HCT116 (cell line): ENCODE data around the gene ZNF592.

ENCODE experiments used
- EZH2 ChIP-seq: fragments of 200-600 bp; sonication (generic); IDR thresholded peaks from 2 replicates; pipeline ENCODE4 v1.6.1; 2017; ENCODE audit warnings: antibody characterized with exemption, mixed run types
- POLR2A ChIP-seq: IDR thresholded peaks from 2 replicates; pipeline ENCODE4 v1.7.0; 2011; ENCODE audit warnings: borderline replicate concordance; ENCODE audit not compliant: insufficient read depth, insufficient read length; ENCODE audit errors: extremely low read depth
- TF ChIP-seq, protein P1 (sequence below), 3 experiments: fragments of 200-600 bp in 1 of 3; sonication (generic) in 1 of 3; IDR thresholded peaks in 2 of 3; conservative IDR thresholded peaks in 1 of 3; 2 replicates each; pipeline ENCODE4 v1.5.1; 2012 to 2017; ENCODE audit warnings: low read depth in 2 of 3, low read length in 2 of 3, antibody characterized with exemption in 1 of 3, borderline replicate concordance in 1 of 3, control low read depth in 1 of 3, mild to moderate bottlenecking in 1 of 3, mixed read lengths in 1 of 3, mixed run types in 1 of 3, moderate library complexity in 1 of 3; ENCODE audit not compliant: insufficient read depth in 1 of 3

DNA sequence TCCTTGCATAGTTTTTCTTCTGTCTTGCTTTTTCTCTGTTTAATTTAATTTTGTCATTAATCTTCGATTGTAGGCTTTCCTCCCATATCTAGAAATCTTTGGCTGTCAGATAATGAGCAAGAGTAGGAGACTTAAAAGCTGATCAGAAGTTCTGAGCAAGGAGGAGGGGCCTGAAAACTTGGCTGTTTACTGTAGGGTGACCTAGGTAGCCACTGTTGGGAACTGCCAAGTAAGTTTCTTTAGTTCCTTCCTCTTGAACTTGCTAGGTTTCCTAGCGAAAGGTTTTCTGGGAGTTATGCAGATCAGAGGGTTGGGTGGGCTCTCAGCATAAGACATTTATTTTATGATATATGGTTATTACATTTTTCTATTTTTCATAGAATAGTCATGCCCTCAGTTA is 83.2 kb downstream of the ZNF592 start:
- TF ChIP-seq POLR2A (no peak), EZH2 (no peak)
- TF ChIP-seq, protein P1, sequence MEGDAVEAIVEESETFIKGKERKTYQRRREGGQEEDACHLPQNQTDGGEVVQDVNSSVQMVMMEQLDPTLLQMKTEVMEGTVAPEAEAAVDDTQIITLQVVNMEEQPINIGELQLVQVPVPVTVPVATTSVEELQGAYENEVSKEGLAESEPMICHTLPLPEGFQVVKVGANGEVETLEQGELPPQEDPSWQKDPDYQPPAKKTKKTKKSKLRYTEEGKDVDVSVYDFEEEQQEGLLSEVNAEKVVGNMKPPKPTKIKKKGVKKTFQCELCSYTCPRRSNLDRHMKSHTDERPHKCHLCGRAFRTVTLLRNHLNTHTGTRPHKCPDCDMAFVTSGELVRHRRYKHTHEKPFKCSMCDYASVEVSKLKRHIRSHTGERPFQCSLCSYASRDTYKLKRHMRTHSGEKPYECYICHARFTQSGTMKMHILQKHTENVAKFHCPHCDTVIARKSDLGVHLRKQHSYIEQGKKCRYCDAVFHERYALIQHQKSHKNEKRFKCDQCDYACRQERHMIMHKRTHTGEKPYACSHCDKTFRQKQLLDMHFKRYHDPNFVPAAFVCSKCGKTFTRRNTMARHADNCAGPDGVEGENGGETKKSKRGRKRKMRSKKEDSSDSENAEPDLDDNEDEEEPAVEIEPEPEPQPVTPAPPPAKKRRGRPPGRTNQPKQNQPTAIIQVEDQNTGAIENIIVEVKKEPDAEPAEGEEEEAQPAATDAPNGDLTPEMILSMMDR (IDR thresholded peaks at IDR 0.05 in 2 of 3, conservative IDR thresholded peaks at IDR 0.05 in 1 of 3; ENCODE audit: borderline replicate concordance in 1 of 3, insufficient read depth in 1 of 3, low read depth in 2 of 3, low read length in 2 of 3), result no peak
